Loucy (cell line): Measurements from ENCODE around the gene TRUB2.

ENCODE experiments used
- H2AFZ ChIP-seq: fragments of 200-600 bp; sonication (generic); 2 replicates; pipeline ENCODE4 v1.6.0; 2016; ENCODE audit warnings: antibody characterized with exemption, mild to moderate bottlenecking, low read length, moderate library complexity
- H3F3A ChIP-seq: fragments of 200-600 bp; 2 replicates; pipeline ENCODE4 v1.6.0; 2016; ENCODE audit warnings: antibody characterized with exemption, low read depth, mild to moderate bottlenecking
- H3K27me3 ChIP-seq: fragments of 200-600 bp; sonication (generic); 2 replicates; pipeline ENCODE4 v1.6.1; 2014; ENCODE audit warnings: low read length, mild to moderate bottlenecking; ENCODE audit not compliant: insufficient read depth, poor library complexity, severe bottlenecking
- H3K36me3 ChIP-seq: fragments of 200-600 bp; sonication (generic); 2 replicates; pipeline ENCODE4 v1.6.1; 2016; ENCODE audit warnings: low read length; ENCODE audit not compliant: insufficient read depth
- H3K4me1 ChIP-seq: fragments of 200-600 bp; sonication (generic); 2 replicates; pipeline ENCODE4 v1.5.1; 2014; ENCODE audit warnings: low read length, mild to moderate bottlenecking; ENCODE audit not compliant: insufficient read depth, poor library complexity, severe bottlenecking
- H3K4me2 ChIP-seq: fragments of 200-600 bp; sonication (generic); 2 replicates; pipeline ENCODE4 v1.6.0; 2014; ENCODE audit warnings: antibody characterized with exemption, low read length, low read depth, mild to moderate bottlenecking; ENCODE audit not compliant: poor library complexity, severe bottlenecking
- H3K4me3 ChIP-seq: fragments of 200-600 bp; sonication (generic); 2 replicates; pipeline ENCODE4 v1.5.1; 2014; ENCODE audit warnings: low read length, mild to moderate bottlenecking, mixed read lengths; ENCODE audit not compliant: poor library complexity, severe bottlenecking
- H3K79me2 ChIP-seq: fragments of 200-600 bp; sonication (generic); 2 replicates; pipeline ENCODE4 v1.6.1; 2014; ENCODE audit warnings: low read length; ENCODE audit not compliant: insufficient read depth
- H3K9ac ChIP-seq: fragments of 200-600 bp; sonication (generic); 2 replicates; pipeline ENCODE4 v1.6.0; 2014; ENCODE audit warnings: mild to moderate bottlenecking, low read depth, low read length, moderate library complexity; ENCODE audit not compliant: poor library complexity, severe bottlenecking
- H3K9me2 ChIP-seq: fragments of 200-600 bp; sonication (generic); replicated peaks from 2 replicates; pipeline ENCODE4 v1.6.1; 2016; ENCODE audit warnings: low read depth, low read length, mixed read lengths
- H3K9me3 ChIP-seq: fragments of 200-600 bp; sonication (generic); 2 replicates; pipeline ENCODE4 v1.6.1; 2014; ENCODE audit warnings: mild to moderate bottlenecking, antibody characterized with exemption, low read length, low read depth; ENCODE audit not compliant: insufficient read depth
- H4K20me1 ChIP-seq: fragments of 200-600 bp; sonication (generic); 2 replicates; pipeline ENCODE4 v1.6.0; 2014; ENCODE audit warnings: antibody characterized with exemption, low read length, mild to moderate bottlenecking; ENCODE audit not compliant: insufficient read depth, poor library complexity, severe bottlenecking
- CTCF ChIP-seq: fragments of 200-600 bp; sonication (generic); conservative IDR thresholded peaks from 2 replicates; pipeline ENCODE4 v1.5.1; 2014; ENCODE audit warnings: mild to moderate bottlenecking, antibody characterized with exemption, low read length
- EZH2phosphoT487 ChIP-seq: fragments of 200-600 bp; IDR thresholded peaks from 2 replicates; pipeline ENCODE4 v1.6.1; 2018; ENCODE audit warnings: antibody characterized with exemption, mild to moderate bottlenecking, moderate library complexity, borderline replicate concordance

Gene TRUB2

DNA sequence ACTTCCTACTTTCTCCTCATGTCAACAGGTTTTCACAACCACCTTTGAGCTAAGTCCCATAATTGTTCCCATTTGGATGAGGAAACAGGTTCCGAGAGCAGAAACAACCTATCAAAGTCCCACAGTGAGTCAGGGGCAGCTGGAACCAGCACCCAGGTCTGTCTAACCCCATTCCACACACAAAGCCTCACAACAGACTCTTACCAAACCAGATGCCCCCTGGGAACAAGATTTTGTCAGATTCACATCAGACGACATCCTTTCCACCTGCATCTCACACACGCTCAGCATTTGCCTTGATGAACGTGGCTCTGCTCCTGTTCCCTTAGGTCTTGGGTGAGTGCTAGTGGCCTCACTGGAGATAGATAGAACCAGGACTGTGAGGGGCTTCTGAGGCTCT, 29.2 kb downstream of the TRUB2 start:
- no peaks in the 10 kb centered on the region for H3F3A ChIP-seq
- H3K27me3 ChIP-seq, result no peaks in the 10 kb centered on the region
- no peak overlapping the region for H3K4me2 ChIP-seq
- H3K9me3 ChIP-seq, result no peaks in the 10 kb centered on the region
- no peak overlapping the region for H3K9ac ChIP-seq
- no peaks in the 10 kb centered on the region for H3K79me2 ChIP-seq
- H3K4me1 ChIP-seq, result no peaks in the 10 kb centered on the region
- H3K4me3 ChIP-seq, result no peak overlapping the region
- no peak overlapping the region for H2AFZ ChIP-seq
- no peak for TF ChIP-seq CTCF
- no peak for TF ChIP-seq EZH2phosphoT487
- no peaks in the 10 kb centered on the region for H3K36me3 ChIP-seq
- no peaks in the 10 kb centered on the region for H3K9me2 ChIP-seq
- H4K20me1 ChIP-seq, result no peaks in the 10 kb centered on the region

GRCh38 chr9:128292009-128292408, 30.2 kb downstream of the TRUB2 start:
- H3K4me1 ChIP-seq, result peaks cover 4% of the 10 kb centered on the region
- no peak overlapping the region for H3K4me3 ChIP-seq
- no peaks in the 10 kb centered on the region for H4K20me1 ChIP-seq
- H2AFZ ChIP-seq, result no peak overlapping the region
- no peaks in the 10 kb centered on the region for H3F3A ChIP-seq
- H3K9ac ChIP-seq, result no peak overlapping the region
- H3K79me2 ChIP-seq, result no peaks in the 10 kb centered on the region
- H3K36me3 ChIP-seq, result no peaks in the 10 kb centered on the region
- H3K27me3 ChIP-seq, result no peaks in the 10 kb centered on the region
- H3K9me2 ChIP-seq, result no peaks in the 10 kb centered on the region
- no peak overlapping the region for H3K4me2 ChIP-seq
- TF ChIP-seq CTCF (no peak), EZH2phosphoT487 (no peak)
- no peaks in the 10 kb centered on the region for H3K9me3 ChIP-seq

GRCh38 chr9:128288273-128289004, 33.8 kb downstream of the TRUB2 start:
- Histone ChIP-seq H2AFZ (no peak overlapping the region), H3K4me1 (peaks cover 4% of the 10 kb centered on the region)
- TF ChIP-seq CTCF, result no peak
- no peak for TF ChIP-seq EZH2phosphoT487

More at GRCh38 chr9:128288273-128289004, 33.8 kb downstream of the TRUB2 start:
- Histone ChIP-seq H3F3A (no peaks in the 10 kb centered on the region), H3K4me3 (no peak overlapping the region), H3K9ac (no peak overlapping the region), H3K36me3 (no peaks in the 10 kb centered on the region), H3K9me2 (no peaks in the 10 kb centered on the region), H3K9me3 (no peaks in the 10 kb centered on the region), H3K79me2 (no peaks in the 10 kb centered on the region), H3K4me2 (no peak overlapping the region), H3K27me3 (no peaks in the 10 kb centered on the region), H4K20me1 (no peaks in the 10 kb centered on the region)
